Stomach (tissue), 9 donors: ENCODE data around the gene NOP9. TPM values are rescaled to one million over a fixed set of nuclear protein-coding genes. Genes with fewer than 3 reads are reported as not detected.

Source experiments
- DNase-seq, 2 donors: peaks; one replicate each; pipeline versions ENCODE4 v3.0.0 to v3.0.0-alpha.2; 2013 to 2019
- H3K27ac ChIP-seq, 5 donors: fragments of 200-600 bp in 4 of 5; sonication (generic) in 4 of 5; one replicate each; pipeline ENCODE4 v1.5.1; 2013 to 2019; ENCODE audit warnings: mild to moderate bottlenecking in 1 of 5, moderate library complexity in 1 of 5
- H3K27me3 ChIP-seq, 3 donors: fragments of 200-600 bp; sonication (generic); one replicate each; pipeline ENCODE4 v1.5.1; 2017 to 2019; ENCODE audit warnings: mixed run types in 1 of 3
- H3K36me3 ChIP-seq, 4 donors: fragments of 200-600 bp; sonication (generic); 1 replicate in 3 of 4; 2 replicates in 1 of 4; pipeline ENCODE4 v1.5.1; 2016 to 2019
- H3K4me1 ChIP-seq, 4 donors: fragments of 200-600 bp; sonication (generic); one replicate each; pipeline ENCODE4 v1.5.1; 2016 to 2019
- H3K4me3 ChIP-seq, 4 donors: fragments of 200-600 bp; sonication (generic) in 3 of 4; one replicate each; pipeline ENCODE4 v1.5.1; 2016 to 2019; ENCODE audit warnings: mild to moderate bottlenecking in 1 of 4
- H3K9me3 ChIP-seq, 4 donors: fragments of 200-600 bp; sonication (generic); one replicate each; pipeline ENCODE4 v1.5.1; 2016 to 2019
- EP300 ChIP-seq: sonication (generic); formaldehyde crosslinking; IDR thresholded peaks from one replicate; pipeline ENCODE4 v1.6.1; 2017; ENCODE audit warnings: antibody characterized with exemption
- POLR2A ChIP-seq, 4 donors: fragments of 450-650 bp; IDR thresholded peaks; one replicate each; pipeline ENCODE4 v1.6.1; 2016; ENCODE audit warnings: antibody characterized with exemption in 4 of 4, control low read depth in 2 of 4, mild to moderate bottlenecking in 1 of 4, moderate library complexity in 1 of 4
- POLR2AphosphoS5 ChIP-seq, 3 donors: sonication (generic); formaldehyde crosslinking; IDR thresholded peaks; one replicate each; pipeline ENCODE4 v1.6.1; 2016; ENCODE audit warnings: antibody characterized with exemption in 3 of 3
- WGBS, 5 donors: extraction: QIAGEN DNeasy Blood & Tissue Kit in 3 of 5; methylation state at CpG; one replicate each; pipeline versions ENCODE4 v1.1.5 to v1.1.7; 2013 to 2018; 5-methylcytosine and 5-hydroxymethylcytosine counted together
- intact Hi-C: fragments of 100-400 bp; cut with DNase I; formaldehyde crosslinking; loops from one replicate; pipeline ENCODE4 v1.15.1; 2023; ENCODE audit warnings: low total_unique reads
- polyA plus RNA-seq, 3 donors: library from polyadenylated mRNA; stranded (reverse); fragments of 200-250 nt; gene quantifications; one replicate each; pipeline ENCODE4 v1.2.3, GENCODE V29; 2013
- total RNA-seq, 5 donors: library from RNA; depleted of rRNA; stranded (reverse); fragments of >200 nt; gene quantifications; one replicate each; pipeline versions ENCODE4 v1.1.0 to v1.2.3, GENCODE V29; 2014 to 2016
- TF ChIP-seq, protein P1 (sequence below), 7 experiments: fragments of 450-650 bp in 4 of 7; fragments of 200-600 bp in 3 of 7; sonication (generic) in 3 of 7; IDR thresholded peaks; one replicate each; pipeline ENCODE4 v1.5.1; 2016 to 2019; ENCODE audit warnings: antibody characterized with exemption in 7 of 7, control low read depth in 2 of 7, mild to moderate bottlenecking in 1 of 7
- donor health status: healthy with polysubstance abuse.
- donor health status: Bipolar disorder and iron deficiency.
- donor health status: healthy.

The NOP9 gene
- total and polyA plus RNA-seq, 8 donors, result 5.4 to 25.7 (median 11.5) TPM

DNA sequence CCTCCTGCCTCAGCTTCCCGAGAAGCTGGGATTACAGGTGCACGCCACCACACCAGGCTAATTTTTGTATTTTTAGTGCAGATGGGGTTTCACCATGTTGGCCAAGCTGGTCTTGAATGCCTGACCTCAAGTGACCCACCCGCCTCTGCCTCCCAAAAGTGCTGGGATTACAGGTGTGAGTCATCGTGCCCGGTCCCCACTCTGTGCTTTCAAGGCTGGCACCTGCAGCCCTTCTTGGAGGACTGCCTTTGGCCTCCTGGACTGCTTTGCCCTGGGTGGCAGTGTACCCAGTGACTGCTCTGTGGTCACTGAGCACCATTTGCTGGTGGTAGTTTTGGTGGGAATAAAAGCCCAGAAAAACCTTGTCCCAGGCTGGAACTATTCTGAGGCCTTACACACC lies 12.7 kb upstream of the NOP9 start:
- H3K4me1 ChIP-seq, result no peaks in the 10 kb centered on the region
- H3K4me3 ChIP-seq, result no peak overlapping the region
- no peaks in the 10 kb centered on the region for H3K27me3 ChIP-seq
- H3K36me3 ChIP-seq, result peaks cover 18 to 34% (median 28%) of the 10 kb centered on the region in 4 donors
- no peak for DNase-seq
- intact Hi-C loops, result no loop called here
- H3K27ac ChIP-seq, result no peak overlapping the region
- no peaks in the 10 kb centered on the region for H3K9me3 ChIP-seq
- WGBS, 5 donors, result 88 to 96% (median 93%) methylated on average over 5 of the region's 5 CpGs
- TF ChIP-seq POLR2AphosphoS5 (IDR thresholded peaks at IDR 0.05) (no peak), EP300 (no peak), POLR2A (IDR thresholded peaks at IDR 0.05) (no peak)
- TF ChIP-seq, protein P1, sequence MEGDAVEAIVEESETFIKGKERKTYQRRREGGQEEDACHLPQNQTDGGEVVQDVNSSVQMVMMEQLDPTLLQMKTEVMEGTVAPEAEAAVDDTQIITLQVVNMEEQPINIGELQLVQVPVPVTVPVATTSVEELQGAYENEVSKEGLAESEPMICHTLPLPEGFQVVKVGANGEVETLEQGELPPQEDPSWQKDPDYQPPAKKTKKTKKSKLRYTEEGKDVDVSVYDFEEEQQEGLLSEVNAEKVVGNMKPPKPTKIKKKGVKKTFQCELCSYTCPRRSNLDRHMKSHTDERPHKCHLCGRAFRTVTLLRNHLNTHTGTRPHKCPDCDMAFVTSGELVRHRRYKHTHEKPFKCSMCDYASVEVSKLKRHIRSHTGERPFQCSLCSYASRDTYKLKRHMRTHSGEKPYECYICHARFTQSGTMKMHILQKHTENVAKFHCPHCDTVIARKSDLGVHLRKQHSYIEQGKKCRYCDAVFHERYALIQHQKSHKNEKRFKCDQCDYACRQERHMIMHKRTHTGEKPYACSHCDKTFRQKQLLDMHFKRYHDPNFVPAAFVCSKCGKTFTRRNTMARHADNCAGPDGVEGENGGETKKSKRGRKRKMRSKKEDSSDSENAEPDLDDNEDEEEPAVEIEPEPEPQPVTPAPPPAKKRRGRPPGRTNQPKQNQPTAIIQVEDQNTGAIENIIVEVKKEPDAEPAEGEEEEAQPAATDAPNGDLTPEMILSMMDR (IDR thresholded peaks at IDR 0.05), result no peak

DNA sequence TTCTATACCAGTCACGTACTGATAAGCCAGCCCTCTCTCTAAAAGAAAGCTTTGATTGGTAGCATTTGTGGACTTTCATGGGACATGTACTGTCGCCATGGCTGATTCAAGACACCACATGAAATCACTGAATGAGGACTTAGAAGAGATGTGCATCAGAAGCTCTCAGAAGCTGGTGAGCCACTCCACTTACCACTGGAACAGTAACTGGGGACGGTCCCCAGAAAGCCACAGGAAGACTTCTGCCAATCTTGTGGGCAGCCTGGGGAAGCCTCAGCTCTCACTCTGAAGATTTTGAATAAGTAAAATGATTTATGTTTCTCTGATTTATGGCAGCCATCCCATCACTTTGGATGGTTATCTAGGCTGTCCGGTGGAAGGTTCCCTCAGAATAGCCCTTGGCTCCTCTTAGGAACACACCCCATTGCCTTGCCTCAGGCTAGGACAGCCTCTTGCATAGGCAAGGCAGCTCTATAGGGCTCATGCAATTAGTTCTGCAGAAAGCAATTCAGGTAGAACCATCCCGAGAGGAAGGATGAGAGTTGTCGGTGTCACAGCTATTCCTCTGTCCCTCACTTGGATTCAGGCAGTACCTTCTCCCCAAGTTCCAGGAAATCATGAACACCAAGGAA lies 9.9 kb upstream of the NOP9 start:
- Histone ChIP-seq H3K4me3 (no peak overlapping the region), H3K27ac (no peak overlapping the region), H3K36me3 (peaks cover 18 to 61% (median 49%) of the 10 kb centered on the region in 4 donors), H3K9me3 (no peaks in the 10 kb centered on the region), H3K4me1 (no peaks in the 10 kb centered on the region), H3K27me3 (no peaks in the 10 kb centered on the region)
- WGBS, 5 donors, result 73 to 82% (median 78%) methylated on average over 6 of the region's 6 CpGs
- DNase-seq, result no peak
- intact Hi-C loops, result loop anchor here (10.0 kb wide), 1 partner anchor 45 kb away; the partner anchor contains the start of gene TINF2
- TF ChIP-seq EP300 (no peak), POLR2AphosphoS5 (IDR thresholded peaks at IDR 0.05) (no peak), POLR2A (IDR thresholded peaks at IDR 0.05) (no peak)
- TF ChIP-seq, protein P1 (IDR thresholded peaks at IDR 0.05), result no peak

DNA sequence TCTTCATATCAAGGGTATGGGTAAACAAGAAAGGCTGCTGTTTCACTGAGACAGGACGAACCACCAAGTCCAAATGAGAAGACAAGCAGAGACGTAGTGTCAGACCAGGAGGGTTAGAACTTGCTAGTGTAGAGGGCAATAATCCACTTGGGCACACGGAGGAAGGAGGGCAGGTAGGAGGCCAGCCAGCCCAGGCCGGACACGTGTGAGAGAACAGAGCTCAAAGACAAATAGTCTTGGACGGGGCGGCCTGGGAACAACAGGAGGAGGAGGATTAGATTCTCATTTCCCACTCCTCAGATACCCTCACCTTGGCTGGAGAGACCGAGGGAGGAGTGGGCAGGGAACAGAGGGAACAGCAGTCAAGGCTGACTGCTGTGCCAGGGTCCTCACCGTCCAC lies 8.9 kb upstream of the NOP9 start:
- peaks cover 18 to 71% (median 58%) of the 10 kb centered on the region in 4 donors for H3K36me3 ChIP-seq

DNA sequence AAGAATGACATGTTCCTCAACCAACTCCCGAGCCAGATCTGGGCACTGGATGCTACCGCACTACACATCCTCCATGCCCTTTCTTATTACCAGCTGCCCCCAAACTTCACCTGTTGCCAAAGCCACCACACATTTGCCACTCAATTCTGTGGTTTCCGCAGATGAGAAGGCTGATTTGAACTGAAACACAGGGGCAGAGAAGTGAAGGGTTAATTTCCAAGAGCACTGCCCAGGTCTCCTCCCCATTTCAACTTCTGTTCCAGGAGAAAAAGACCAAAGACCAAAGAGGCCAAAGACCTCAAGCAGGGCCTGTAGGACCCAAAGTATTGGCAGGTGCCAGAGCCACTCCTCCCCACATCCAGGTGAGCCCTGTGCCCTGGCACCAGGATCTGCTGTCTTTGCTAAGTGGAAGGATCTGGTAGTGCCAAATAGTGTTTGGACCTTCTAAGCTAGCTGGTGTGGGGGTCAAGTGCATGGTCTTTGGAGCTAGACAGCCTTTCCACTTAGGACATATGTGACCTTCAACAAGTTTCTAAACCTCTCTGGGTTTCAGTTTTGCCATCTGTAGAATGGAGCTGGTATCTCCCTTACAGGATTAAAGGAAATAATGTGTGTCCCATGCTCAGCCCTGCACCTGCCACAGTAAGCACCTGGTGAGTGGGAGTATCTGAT lies 8.1 kb upstream of the NOP9 start:
- H3K4me3 ChIP-seq, result no peak overlapping the region
- no peaks in the 10 kb centered on the region for H3K9me3 ChIP-seq
- H3K36me3 ChIP-seq, result peaks cover 26 to 79% (median 65%) of the 10 kb centered on the region in 4 donors
- no peak for DNase-seq
- no peak for TF ChIP-seq POLR2AphosphoS5 (IDR thresholded peaks at IDR 0.05)
- TF ChIP-seq, protein P1 (IDR thresholded peaks at IDR 0.05), result no peak
- no peak for TF ChIP-seq POLR2A (IDR thresholded peaks at IDR 0.05)
- TF ChIP-seq EP300, result no peak
- 85 to 93% (median 90%) methylated on average over 3 of the region's 3 CpGs for WGBS, 5 donors
- peaks cover 0 to 4% (median 2%) of the 10 kb centered on the region in 4 donors for H3K4me1 ChIP-seq
- intact Hi-C loops, result loop anchor here (10.0 kb wide), 1 partner anchor 47 kb away; the partner anchor contains the start of gene TINF2
- no peak overlapping the region for H3K27ac ChIP-seq
- no peaks in the 10 kb centered on the region for H3K27me3 ChIP-seq

More for the DNA sequence above, 8.9 kb upstream of the NOP9 start:
- Histone ChIP-seq H3K27ac (no peak overlapping the region), H3K27me3 (no peaks in the 10 kb centered on the region), H3K4me1 (no peaks in the 10 kb centered on the region), H3K9me3 (no peaks in the 10 kb centered on the region), H3K4me3 (no peak overlapping the region)
- DNase-seq, result no peak
- WGBS, 5 donors, result 80 to 91% (median 85%) methylated on average over 9 of the region's 9 CpGs
- intact Hi-C loops, result loop anchor here (10.0 kb wide), 1 partner anchor 46 kb away; the partner anchor contains the start of gene TINF2
- TF ChIP-seq EP300, result no peak
- no peak for TF ChIP-seq POLR2A (IDR thresholded peaks at IDR 0.05)
- no peak for TF ChIP-seq POLR2AphosphoS5 (IDR thresholded peaks at IDR 0.05)
- TF ChIP-seq, protein P1 (IDR thresholded peaks at IDR 0.05), result no peak
